NT2/D1 (cell line): ENCODE results near the gene ANKS3.

ENCODE experiments used
- SUZ12 ChIP-seq: IDR thresholded peaks from 2 replicates; pipeline ENCODE4 v1.6.1; 2011; ENCODE audit not compliant: insufficient read length, insufficient read depth; ENCODE audit errors: extremely low read depth
- YY1 ChIP-seq: IDR thresholded peaks from 2 replicates; pipeline ENCODE4 v1.6.1; 2011; ENCODE audit not compliant: insufficient read length, insufficient read depth

- TF ChIP-seq YY1 (no peak), SUZ12 (no peak)
Measured at GRCh38 chr16:4673387-4674046, 60.6 kb downstream of the ANKS3 start.
